GM12891 (cell line): ENCODE results near the gene HERPUD1.
A peak's percentile ranks its signal among the peaks of the same experiment; 100 is the strongest.

Experiments
- DNase-seq: peaks from one replicate; pipeline ENCODE4 v3.0.0; 2011; ENCODE audit warnings: low spot score; ENCODE audit not compliant: insufficient read length
- FAIRE-seq: peaks from 2 replicates; lab custom pipeline; 2011; peaks lifted over from hg19 to GRCh38; lab: Jason Lieb, UNC
- PAX5 ChIP-seq: IDR thresholded peaks from 2 replicates; pipeline ENCODE4 v1.6.1; 2011; ENCODE audit warnings: low read length, moderate library complexity, mild to moderate bottlenecking; ENCODE audit not compliant: insufficient read depth, severe bottlenecking
- POLR2A ChIP-seq: IDR thresholded peaks from 2 replicates; pipeline ENCODE4 v1.6.1; 2011; ENCODE audit warnings: low read depth, low read length, control low read depth
- POLR2AphosphoS5 ChIP-seq: IDR thresholded peaks from 2 replicates; pipeline ENCODE4 v1.6.1; 2011; ENCODE audit warnings: low read depth, low read length, control low read depth
- POU2F2 ChIP-seq: IDR thresholded peaks from 2 replicates; pipeline ENCODE4 v1.6.1; 2011; ENCODE audit warnings: low read depth, mild to moderate bottlenecking, control low read depth, low read length, moderate library complexity
- SPI1 ChIP-seq: IDR thresholded peaks from 2 replicates; pipeline ENCODE4 v1.6.1; 2011; ENCODE audit warnings: low read depth, low read length, control low read depth
- TAF1 ChIP-seq: IDR thresholded peaks from 2 replicates; pipeline ENCODE4 v1.6.1; 2011; ENCODE audit warnings: low read depth, low read length, control low read depth

Gene HERPUD1

GRCh38 chr16:56891685-56892084, 40.3 kb upstream of the HERPUD1 start:
- no peak for TF ChIP-seq SPI1
- no peak for TF ChIP-seq POLR2AphosphoS5
- TF ChIP-seq PAX5 = no peak
- TF ChIP-seq POU2F2 = no peak
- TF ChIP-seq TAF1 = no peak
- no peak for TF ChIP-seq POLR2A
- FAIRE-seq (no peak), DNase-seq (no peak)

- no peak for DNase-seq
- TF ChIP-seq PAX5 (no peak), POLR2AphosphoS5 (no peak), POLR2A (no peak), POU2F2 (no peak), TAF1 (no peak), SPI1 (no peak)
- no peak for FAIRE-seq
These were observed 39.2 kb upstream of the HERPUD1 start for GRCh38 chr16:56892705-56893104.

GRCh38 chr16:56894331-56894917, 37.5 kb upstream of the HERPUD1 start:
- TF ChIP-seq PAX5 (no peak), SPI1 (no peak), POU2F2 (no peak), POLR2A (no peak), TAF1 (no peak), POLR2AphosphoS5 (no peak)
- FAIRE-seq (no peak), DNase-seq (no peak)

- no peak for TF ChIP-seq TAF1
- TF ChIP-seq POLR2AphosphoS5 = no peak
- no peak for TF ChIP-seq PAX5
- TF ChIP-seq POLR2A = no peak
- TF ChIP-seq SPI1 = no peak
- no peak for TF ChIP-seq POU2F2
- DNase-seq = no peak
- FAIRE-seq = no peak
These were observed 36.1 kb upstream of the HERPUD1 start for GRCh38 chr16:56895813-56896212.

- DNase-seq (no peak), FAIRE-seq (no peak)
- TF ChIP-seq SPI1 = no peak
- TF ChIP-seq TAF1 = no peak
- no peak for TF ChIP-seq PAX5
- TF ChIP-seq POLR2A = no peak
- no peak for TF ChIP-seq POLR2AphosphoS5
These were observed 35.7 kb upstream of the HERPUD1 start for GRCh38 chr16:56896244-56896643.

- TF ChIP-seq POLR2AphosphoS5 (no peak), PAX5 (no peak)
- FAIRE-seq (no peak), DNase-seq (no peak)
These were observed 34.7 kb upstream of the HERPUD1 start for GRCh38 chr16:56897026-56897799.

GRCh38 chr16:56898847-56899246, 33.1 kb upstream of the HERPUD1 start:
- TF ChIP-seq TAF1 = no peak
- TF ChIP-seq SPI1 = no peak
- TF ChIP-seq POLR2AphosphoS5 = no peak
- TF ChIP-seq PAX5 = no peak
- no peak for TF ChIP-seq POU2F2
- no peak for TF ChIP-seq POLR2A
- FAIRE-seq (peak; percentile 95), DNase-seq (no peak)

- DNase-seq (no peak), FAIRE-seq (no peak)
- TF ChIP-seq TAF1 = no peak
- TF ChIP-seq SPI1 = no peak
- TF ChIP-seq POU2F2 = no peak
- no peak for TF ChIP-seq PAX5
- TF ChIP-seq POLR2AphosphoS5 = no peak
- TF ChIP-seq POLR2A = no peak
These were observed 28.1 kb upstream of the HERPUD1 start for GRCh38 chr16:56903866-56904265.

GRCh38 chr16:56907401-56907800, 24.5 kb upstream of the HERPUD1 start:
- DNase-seq (no peak), FAIRE-seq (no peak)
- TF ChIP-seq POLR2A (no peak), TAF1 (no peak), POLR2AphosphoS5 (no peak), SPI1 (no peak), POU2F2 (no peak), PAX5 (no peak)

GRCh38 chr16:56909527-56909979, 22.4 kb upstream of the HERPUD1 start:
- no peak for DNase-seq
- no peak for FAIRE-seq
- no peak for TF ChIP-seq TAF1
- no peak for TF ChIP-seq POU2F2
- TF ChIP-seq SPI1 = no peak
- TF ChIP-seq PAX5 = no peak
- TF ChIP-seq POLR2AphosphoS5 = no peak
- TF ChIP-seq POLR2A = no peak
